Suprapubic skin (tissue), 4 donors: ENCODE measurements around the gene RWDD4.

Experiments
- CTCF ChIP-seq, 2 donors: fragments of 200-600 bp in 1 of 2; fragments of 450-650 bp in 1 of 2; sonication (generic) in 1 of 2; IDR thresholded peaks; one replicate each; pipeline ENCODE4 v1.5.1; 2016 to 2019; ENCODE audit warnings: antibody characterized with exemption in 2 of 2, mild to moderate bottlenecking in 1 of 2, moderate library complexity in 1 of 2
- EP300 ChIP-seq: sonication (generic); formaldehyde crosslinking; IDR thresholded peaks from one replicate; pipeline ENCODE4 v1.6.1; 2017; ENCODE audit warnings: antibody characterized with exemption
- POLR2A ChIP-seq, 2 donors: fragments of 450-650 bp; IDR thresholded peaks; one replicate each; pipeline ENCODE4 v1.6.1; 2017; ENCODE audit warnings: antibody characterized with exemption in 2 of 2, mild to moderate bottlenecking in 2 of 2, moderate library complexity in 2 of 2
- POLR2AphosphoS5 ChIP-seq, 3 donors: sonication (generic); formaldehyde crosslinking; IDR thresholded peaks; one replicate each; pipeline ENCODE4 v1.6.1; 2017; ENCODE audit warnings: antibody characterized with exemption in 3 of 3

- TF ChIP-seq CTCF (IDR thresholded peaks at IDR 0.05) (no peak), POLR2A (IDR thresholded peaks at IDR 0.05) (no peak), POLR2AphosphoS5 (IDR thresholded peaks at IDR 0.05) (no peak), EP300 (no peak)
Measured at GRCh38 chr4:183700407-183700806, 41.4 kb upstream of the RWDD4 start.
